ENCODE data around the gene FPGS.

GRCh38 chr9:127850286-127850830, 47.7 kb downstream of the FPGS start:
- TF ChIP-seq GATA3 (IDR thresholded peaks at IDR 0.05; ENCODE audit: low read depth, low read length), result no peak
- no peak for TF ChIP-seq GATA2 (IDR thresholded peaks at IDR 0.05; ENCODE audit: low read depth, low read length)

Measured in SH-SY5Y (cell line).